ENCODE measurements around the gene TAF6.
A peak's percentile ranks its signal among the peaks of the same experiment; 100 is the strongest.

TAF6 gene

DNA sequence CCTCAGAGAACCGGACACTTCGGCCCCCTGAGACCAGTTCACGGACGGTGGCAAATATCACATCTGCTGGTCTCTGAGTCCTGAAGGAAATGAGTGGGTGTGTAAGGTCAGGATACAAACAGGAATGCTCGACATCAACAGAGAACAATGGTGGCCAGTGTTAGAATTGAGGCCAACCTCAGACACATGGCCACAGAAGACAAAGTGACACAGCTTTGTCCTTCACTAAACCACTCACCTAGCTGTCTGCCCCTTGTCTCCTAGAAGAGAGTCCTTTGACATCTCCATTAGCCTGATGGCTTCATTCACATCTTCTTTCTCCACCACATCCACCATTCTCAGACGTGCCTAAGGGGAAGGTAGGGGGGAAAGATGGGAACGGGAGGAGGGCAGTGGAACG is 26.1 kb downstream of the TAF6 start:
- no peak for DNase-seq (ENCODE audit: low read depth)

DNA sequence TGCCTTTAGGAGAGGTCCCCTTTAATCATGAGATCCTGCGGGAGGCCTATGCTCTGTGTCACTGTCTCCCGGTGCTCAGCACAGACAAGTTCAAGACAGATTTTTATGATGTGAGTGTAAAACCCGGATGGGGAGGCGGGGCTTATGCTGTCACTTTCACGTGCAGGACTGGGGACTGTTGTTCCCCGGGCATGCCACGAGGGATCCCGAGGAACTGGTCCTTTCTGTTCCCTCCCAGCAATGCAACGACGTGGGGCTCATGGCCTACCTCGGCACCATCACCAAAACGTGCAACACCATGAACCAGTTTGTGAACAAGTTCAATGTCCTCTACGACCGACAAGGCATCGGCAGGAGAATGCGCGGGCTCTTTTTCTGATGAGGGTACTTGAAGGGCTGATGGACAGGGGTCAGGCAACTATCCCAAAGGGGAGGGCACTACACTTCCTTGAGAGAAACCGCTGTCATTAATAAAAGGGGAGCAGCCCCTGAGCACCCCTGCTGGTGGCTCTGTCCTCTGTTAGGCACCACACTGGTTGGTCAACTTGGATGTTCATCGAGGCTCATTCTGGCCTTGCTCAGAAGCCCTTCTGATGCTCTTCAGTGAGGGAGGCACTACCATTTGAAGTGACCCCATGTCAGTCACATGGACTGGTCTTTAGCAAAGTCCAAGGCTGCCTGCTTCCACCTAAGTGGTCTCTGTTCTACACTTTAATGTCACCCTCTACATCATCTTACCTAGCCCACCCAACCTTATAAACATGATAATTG is 27.6 kb downstream of the TAF6 start:
- no peak for DNase-seq (ENCODE audit: low read depth)

DNA sequence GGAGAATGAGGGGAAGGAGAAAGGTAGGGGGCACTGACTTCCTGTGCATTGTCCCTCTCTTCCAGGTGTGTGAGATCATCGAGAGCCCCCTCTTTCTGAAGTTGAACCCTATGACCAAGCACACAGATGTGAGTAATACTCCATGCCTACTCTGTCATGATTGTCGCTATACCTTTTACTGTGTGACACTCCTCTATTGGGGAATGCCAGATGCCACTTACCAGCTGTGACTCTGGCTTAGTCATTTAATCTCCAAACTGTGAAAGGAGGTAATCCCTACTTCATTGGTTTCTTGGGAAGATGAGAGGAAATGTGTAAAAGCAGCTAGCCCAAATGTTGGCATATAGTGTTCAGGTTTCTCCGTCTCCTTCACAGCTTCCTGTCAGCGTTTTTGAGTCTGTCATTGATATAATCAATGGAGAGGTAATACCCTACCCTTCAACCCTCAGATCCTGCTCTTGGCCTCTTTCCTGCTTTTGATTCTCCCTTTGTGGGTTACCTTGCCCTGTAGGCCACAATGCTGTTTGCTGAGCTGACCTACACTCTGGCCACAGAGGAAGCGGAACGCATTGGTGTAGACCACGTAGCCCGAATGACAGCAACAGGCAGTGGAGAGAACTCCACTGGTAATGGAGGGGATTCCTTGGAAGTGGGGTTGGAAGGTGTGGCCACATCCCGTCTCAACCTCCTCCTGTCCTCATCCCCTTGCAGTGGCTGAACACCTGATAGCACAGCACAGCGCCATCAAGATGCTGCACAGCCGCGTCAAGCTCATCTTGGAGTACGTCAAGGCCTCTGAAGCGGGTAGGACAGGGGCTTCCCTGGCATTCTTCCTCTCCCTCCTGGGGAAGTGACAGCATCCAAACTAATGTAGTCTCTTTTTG is 28.4 kb downstream of the TAF6 start:
- DNase-seq (ENCODE audit: low read depth) = no peak

DNA sequence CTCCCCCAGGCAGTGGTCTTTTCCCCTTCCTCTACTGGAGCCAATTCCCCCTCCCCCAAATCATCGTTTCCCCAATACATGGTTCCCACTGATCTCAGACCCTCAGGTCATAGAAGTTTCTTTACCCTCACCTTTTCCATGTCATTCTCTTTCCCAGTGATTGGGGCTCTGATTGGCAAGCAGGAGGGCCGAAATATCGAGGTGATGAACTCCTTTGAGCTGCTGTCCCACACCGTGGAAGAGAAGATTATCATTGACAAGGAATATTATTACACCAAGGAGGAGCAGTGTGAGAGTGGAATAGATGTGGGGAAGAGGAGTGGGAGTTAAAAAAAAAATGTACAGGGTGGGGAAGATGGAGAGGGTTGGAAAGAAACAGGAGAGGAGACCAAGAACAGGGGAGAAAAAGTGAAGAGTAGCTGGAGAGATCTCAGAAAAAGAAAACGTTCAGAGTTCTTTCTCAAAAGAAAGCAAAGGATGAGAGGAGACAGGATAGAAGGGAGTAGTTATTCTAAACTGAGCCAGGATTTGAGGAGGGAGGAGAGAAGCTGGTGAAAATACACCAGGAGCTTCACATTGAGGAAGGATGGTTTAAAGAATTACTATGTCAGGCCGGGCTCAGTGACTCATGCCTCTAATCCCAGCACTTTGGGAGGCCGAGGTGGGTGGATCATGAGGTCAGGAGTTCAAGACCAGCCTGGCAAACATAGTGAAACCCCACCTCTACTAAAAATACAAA is 29.5 kb downstream of the TAF6 start:
- no peak for DNase-seq (ENCODE audit: low read depth)

DNA sequence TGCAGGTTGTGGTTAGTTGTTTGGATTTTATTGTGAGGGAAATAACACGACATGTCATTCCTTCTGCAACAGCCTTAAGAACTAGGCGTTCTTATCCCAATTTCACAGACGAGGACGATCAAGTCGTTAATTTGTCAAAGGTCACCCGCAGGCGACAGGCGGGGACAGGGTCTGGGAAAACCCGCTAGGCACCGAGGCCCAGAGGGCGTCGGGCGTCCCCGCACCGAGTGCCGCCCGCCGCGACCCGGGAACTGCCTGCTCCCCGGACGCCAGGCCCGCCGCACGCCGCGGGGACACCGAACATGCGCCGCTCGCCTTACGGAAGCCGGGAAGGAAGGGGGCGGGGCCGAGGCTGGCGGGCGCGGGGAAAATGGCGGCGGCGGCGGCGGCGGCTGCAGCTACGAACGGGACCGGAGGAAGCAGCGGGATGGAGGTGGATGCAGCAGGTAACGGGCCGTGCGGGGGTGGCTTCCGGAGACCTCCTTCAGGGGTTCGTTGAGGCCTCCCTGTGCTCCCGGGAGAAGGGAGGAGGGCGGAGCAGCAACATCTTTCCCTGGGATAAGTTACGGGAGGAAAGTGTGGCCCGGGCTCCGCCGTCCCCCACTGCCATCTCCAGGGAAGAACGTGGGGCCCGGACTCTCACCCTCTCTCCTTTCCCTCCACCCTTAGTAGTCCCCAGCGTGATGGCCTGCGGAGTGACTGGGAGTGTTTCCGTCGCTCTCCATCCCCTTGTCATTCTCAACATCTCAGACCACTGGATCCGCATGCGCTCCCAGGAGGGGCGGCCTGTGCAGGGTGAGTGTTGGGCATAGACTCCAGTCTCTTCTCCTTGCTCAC is 30.3 kb downstream of the TAF6 start, which contains the start of gene COPS6:
Gene COPS6 (plus strand): TSS at position 349 of the 837 bp plus-strand sequence. CDS start 22 bp downstream, at position 371.
- peak; percentile 52 for DNase-seq (ENCODE audit: low read depth)

DNA sequence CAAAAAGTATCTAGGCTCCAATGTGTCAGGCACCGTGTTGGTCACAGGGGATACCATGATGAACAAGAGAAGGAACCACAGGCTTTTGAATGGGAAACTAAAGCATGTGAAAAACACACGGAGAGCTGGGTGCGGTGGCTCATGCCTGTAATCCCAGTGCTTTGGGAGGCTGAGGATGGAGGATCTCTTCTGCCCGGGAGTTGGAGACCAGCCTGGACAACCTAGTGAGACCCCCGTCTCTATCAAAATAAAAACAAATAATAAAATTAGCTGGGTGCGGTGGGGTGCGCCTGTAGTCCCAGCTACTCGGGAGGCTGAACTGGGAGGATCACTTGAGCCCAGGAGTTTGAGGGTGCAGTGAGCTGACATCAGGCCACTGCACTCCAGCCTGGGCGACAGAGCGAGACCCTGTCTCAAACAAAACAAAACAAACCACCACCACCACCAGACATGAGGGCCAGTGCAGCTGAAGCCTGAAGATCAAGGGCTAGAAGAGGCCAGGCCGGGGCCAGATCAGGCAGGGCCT is 31.0 kb downstream of the TAF6 start:
- DNase-seq (ENCODE audit: low read depth) = no peak

DNA sequence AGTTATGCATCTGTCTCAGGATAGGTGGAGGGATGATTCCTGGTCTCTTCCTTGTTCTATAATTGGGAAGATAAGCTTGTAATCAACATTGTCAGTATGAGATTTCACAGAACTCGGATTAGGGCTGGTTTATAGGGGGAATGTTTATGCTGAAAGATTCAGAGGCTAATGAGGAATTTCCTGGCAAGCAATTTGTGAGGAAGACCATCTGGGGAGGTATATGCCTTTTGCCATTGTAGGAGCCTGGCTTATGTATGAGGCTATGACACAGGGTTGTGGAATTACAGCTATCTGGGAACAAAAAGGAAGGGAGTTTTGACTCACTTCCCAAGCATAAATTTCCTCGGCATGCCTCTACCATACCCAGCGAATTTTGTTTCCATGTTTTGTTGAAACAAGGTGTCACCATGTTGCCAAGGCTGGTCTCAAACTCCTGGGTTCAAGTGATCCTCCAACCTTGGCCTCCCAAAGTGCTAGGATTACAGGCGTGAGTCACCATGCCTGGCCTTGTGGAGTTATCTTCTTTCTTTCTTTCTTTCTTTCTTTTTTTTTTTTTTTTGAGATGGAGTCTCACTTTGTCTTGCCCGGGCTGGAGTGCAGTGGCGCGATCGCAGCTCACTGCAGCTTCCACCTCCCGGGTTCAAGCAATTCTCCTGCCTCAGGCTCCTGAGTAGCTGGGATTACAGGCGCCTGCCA is 32.0 kb downstream of the TAF6 start:
- peak; percentile 67 for DNase-seq (ENCODE audit: low read depth)

DNA sequence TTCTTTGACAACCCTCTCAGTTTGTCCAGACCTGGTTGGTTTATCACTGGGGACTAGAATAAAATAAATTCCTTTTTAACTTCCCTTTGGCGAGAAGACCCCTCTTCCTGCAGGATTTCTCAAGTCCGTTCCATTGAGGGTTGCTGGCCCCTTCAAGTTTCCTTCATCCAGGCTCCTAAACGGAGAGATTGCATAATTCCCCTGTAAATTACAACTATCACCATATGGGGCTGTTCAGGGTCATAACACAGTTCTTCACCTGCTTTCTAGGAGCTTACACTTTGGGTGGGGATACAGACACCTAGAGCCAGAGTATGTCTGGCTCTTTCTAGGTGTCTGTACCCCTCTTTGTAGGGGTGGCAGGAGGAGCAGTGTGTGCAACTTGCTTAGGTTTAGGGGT is 33.6 kb downstream of the TAF6 start:
- DNase-seq (ENCODE audit: low read depth) = no peak

DNA sequence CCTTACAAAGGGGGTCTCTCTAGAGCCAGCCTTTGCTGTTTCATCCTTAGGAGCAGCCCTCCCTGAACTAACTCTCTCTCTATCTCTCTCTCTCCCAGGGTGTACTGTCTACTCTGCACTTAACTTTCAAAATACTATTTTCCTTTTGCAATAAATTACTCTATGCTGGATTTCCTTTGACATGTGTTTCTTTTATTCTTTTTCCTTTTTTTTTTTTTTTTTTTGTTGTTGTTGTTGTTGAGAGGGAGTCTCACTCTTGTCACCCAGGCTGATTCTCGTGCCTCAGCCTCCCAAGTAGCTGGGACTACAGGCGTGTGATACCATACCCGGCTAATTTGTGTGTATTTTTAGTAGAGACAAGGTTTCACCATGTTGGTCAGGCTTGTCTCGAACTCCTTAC is 36.2 kb downstream of the TAF6 start:
- no peak for DNase-seq (ENCODE audit: low read depth)

DNA sequence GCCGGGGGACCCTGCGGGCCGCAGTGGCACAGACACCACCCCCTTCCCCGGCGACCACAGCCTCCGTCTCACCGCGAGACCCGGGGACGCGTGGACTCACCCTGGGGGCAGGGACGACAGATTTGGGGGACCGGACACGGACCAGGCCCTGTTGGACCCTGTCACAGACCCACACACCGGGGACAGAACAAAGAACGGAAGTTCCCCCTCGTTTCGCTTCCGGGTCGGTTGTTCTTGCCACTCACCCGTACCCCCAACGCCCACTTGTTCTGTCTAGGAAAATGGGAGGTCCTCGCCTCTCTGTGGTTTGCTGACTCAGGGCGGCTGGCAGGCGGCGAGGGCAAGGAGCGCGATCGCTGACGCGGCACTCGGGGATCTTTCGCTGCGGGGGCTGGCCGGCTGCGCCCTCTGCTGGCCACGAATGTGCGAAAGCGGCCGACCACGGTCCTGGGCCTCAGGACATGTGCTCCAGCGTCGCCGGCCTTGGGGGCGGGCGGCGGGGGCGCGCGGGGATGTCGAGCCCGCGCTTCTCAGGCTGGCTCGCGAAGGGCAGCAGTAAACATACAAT is 37.5 kb downstream of the TAF6 start, which contains the start of gene ZNF3:
Gene ZNF3 (minus strand): TSS at position 189 of the 568 bp plus-strand sequence. CDS start 4,366 bp downstream, outside the sequence.
- DNase-seq (ENCODE audit: low read depth) = peak; percentile 98

DNA sequence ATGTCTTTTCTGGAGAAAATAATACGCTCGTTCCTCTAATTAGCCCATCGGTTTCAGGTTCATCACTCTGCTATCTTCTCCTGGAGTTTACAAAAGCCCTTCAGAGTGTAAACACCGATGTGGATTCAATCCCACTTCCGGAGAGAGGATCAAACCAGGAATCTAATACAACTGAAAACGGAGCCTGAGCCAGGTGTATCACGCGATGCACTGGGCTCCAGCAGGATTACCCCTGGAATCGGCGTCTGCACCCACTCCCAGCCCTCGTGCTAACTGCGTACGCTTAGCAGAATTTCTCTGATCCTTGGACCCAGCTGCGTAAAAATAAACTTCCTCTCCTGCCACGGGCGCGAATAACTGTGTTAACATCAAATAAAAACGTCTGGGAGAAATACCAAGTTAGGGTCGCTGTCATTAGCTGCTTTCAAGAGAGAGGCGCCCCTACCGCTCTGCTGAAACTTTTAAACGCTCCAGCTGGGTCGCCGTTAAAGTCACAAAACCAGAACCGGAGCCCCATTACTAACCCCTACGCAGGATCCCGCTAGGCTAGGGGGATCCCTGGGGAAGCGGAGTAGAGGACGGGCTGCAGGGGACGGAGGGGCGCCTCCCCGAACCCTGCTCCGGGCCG is 38.1 kb downstream of the TAF6 start:
- DNase-seq (ENCODE audit: low read depth) = no peak

DNA sequence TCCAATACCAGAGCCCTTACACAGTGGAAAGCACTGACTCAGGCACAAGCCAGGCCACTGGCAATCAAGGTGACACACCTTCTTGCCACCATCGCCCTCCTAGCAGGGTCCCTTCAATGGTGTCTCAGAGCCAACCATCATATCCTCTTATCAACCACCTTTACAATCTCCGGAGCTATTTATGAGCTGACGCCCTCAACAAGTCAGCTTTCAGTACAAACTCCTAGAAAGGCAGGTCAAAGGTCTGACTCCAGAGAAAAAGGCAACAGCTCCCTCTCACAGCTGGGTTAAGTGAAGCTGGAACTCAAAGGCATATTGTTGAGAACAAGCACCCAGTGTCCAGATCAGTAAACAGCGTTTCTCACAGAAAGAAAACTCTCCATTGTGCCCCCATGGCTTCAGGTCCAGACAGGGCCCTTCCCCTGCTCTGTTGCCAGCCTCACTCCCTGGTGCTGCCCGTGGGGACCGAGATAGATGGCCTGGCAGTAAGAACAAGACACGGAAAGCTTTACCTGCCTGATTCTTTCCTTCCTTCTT is 40.1 kb downstream of the TAF6 start:
- DNase-seq (ENCODE audit: low read depth) = no peak

DNA sequence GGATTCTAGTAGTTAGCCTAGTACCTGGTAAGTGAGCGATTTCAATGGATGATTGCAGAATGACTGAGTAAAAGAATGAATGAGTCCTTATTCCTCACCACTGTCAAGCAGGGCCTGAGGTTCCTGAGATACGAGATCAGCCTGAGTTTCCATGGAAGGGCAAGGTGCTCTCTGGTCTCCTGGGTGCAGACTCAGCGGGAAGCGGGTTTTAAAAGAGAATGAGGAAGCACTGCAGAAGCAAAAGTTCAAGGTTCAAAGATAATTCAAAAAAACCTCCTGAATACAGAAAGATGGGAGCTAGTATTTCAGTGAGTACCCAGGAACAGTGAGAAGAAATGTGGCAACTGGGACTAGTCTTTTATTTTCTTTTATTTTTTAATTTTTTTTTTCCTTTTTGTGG is 42.0 kb downstream of the TAF6 start:
- no peak for DNase-seq (ENCODE audit: low read depth)

DNA sequence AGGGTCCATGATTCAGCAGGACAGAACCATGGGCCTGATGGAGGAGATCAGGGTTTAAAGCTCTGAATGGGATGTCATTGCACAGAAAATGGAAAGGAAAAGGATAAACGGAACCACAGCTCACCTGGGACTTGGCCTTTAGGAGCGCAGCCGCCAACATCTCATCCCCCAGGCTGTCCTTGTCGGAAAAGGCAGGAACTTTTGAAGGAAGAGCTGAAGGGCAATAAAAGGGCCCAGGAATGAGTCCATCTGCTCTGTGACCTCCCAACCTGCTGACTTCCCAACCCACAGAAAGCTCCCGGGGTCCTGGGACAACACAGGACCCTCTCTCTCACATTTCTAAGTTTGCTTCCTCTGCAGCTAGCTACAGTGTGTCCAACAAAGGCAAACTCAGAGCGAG is 43.7 kb downstream of the TAF6 start:
- DNase-seq (ENCODE audit: low read depth) = no peak

DNA sequence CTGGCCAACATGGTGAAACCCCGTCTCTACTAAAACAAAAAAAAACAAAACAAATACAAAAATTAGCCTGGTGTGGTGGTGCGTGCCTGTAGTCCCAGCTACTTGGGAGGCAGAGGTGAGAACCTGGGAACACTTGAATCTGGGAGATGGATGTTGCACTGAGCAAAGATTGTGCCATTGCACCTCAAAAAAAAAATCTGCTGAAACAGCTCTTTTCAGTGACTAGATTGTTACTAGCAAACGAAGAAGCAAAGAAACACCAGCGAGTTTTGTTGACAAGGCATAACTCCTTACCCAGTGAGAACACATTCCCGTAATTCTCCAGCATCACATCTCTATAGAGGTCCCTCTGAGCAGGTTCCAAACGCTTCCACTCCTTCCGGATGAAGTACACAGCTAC is 44.3 kb downstream of the TAF6 start:
- DNase-seq (ENCODE audit: low read depth) = no peak

DNA sequence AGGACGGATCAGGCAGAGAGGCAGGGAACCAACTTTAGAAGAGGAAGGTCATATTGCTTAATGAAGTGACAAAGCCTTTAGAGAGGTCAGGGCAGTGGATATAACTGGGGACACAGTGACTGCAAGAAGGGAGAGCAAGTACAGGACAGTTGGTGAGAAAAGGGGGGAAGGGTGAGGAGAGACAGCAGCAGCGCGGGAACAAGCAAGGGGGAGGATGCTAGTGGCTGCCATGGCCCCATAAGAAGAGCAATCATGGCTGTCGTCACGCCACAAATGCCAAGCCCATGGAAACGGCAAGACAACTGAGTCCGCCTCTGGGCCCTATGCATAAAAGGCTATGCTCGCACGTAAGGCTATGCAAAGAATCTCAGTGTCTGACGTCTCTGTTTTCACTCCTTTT is 46.7 kb downstream of the TAF6 start:
- DNase-seq (ENCODE audit: low read depth) = no peak

DNA sequence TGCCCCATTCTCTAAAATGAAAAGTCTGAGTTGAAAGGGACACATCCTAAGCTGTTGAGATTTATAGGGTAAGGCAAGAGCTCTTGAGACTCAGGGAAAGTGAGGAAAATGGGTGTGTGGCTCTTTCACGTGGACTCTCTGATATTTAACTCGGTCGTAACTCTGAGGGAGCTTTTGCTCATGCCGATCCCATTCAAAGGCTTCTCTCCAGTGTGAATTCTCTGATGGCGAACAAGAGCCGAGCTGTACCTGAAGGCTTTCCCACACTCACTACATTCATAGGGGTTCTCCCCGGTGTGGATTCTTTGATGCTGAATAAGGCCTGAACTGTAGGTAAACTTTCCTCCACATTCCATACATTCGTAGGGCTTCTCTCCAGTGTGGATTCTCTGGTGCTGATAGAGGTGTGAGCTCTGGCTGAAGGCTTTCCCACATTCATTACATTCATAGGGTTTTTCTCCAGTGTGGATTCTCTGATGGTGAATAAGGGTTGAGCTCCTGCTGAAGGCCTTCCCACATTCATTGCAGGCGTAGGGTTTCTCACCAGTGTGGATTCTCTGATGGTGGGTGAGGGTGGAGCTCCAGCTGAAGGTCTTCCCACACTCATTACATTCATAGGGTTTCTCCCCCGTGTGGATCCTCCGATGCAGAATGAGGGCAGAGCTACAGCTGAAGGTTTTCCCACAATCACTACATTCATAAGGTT is 48.0 kb downstream of the TAF6 start:
- no peak for DNase-seq (ENCODE audit: low read depth)

DNA sequence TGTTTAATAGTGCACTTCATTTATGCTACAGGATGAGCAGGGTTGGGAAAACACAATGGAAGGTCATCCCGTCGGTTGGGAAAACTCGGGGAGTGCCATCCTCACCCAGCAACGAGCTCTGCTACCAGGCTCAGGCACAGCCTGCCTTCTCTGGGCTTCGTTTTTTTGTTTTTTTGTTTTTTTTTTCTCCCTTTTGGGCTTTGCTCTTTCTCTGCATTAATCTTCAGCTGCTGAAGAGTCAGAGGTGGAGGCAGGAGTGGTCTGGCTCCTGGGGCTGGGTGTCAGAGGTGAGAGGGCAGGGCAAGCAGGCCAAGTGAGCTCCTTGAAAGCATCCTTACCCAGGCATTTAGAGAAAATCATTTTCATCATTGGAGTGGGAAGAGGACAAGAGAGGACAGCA is 49.2 kb downstream of the TAF6 start:
- DNase-seq (ENCODE audit: low read depth) = no peak

DNA sequence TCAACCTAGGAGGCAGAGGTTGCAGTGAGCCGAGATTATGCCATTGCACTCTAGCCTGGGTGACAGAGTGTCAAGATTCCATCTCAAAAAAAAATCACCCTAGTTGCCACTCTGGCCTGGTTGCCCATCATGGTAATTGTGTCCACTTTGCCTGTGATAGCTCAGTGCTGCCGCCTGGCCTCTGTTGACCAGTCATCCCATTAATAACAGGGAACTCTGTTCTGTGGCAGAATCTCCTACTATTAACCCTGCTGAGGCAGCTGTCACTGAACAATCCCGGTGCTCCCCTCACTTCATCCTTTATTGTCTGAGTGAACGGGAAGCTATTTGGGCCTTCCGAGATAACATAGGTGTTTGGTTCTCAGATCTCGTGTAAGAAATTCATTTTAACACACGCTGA is 52.2 kb downstream of the TAF6 start:
- no peak for DNase-seq (ENCODE audit: low read depth)
